ENCODE measurements around the gene NT5C2. TPM values are rescaled to one million over a fixed set of nuclear protein-coding genes. Genes with fewer than 3 reads are reported as not detected.
"Not testable (repeated sequence)": the region's sequence is repeated elsewhere in the genome, so short reads cannot be mapped to it uniquely, and the experiment has no call there.

Gene NT5C2
- total RNA-seq, 2 experiments from 2014 or later = 71.8 to 74.0 TPM

DNA sequence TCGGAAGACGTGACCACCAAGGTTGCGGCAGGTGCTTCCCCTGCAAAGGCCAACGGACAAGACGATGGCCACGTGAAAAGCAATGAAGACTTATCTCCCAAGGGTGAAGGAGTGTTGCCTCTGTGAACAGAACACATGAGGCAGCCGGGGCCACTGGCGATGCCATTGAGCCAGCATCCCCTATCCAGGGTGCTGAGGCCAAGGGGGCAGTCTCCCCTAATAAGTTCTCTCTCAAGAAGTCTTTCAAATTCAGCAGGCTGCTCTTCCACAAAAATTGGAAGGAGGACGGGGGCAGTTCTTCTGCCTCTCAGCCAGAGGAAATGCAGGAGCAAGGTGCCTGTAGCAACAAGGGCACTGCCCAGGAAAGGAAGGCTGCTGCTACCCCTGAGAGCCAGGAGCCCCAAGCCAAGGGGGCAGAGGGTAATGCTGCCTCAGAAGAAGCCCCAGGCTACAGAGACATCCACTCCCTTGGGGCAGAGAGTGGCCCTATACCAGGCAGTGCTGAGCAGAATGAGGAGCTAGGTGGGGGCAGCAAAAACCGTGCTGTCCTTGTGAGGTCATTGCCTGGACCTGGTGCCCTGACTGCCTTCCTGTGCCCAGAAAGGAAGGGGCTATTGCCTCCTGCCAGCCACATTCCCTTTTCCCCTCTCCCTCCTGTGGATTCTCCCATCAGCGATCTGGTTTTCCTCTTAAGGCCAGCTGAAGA lies 17.3 kb downstream of the NT5C2 start:
- POLR2A ChIA-PET = no interaction called here
- Mint-ChIP-seq H3K4me1 (peaks cover 10% of the 10 kb centered on the region), H3K36me3 (ENCODE audit: low read depth) (peaks cover 39% of the 10 kb centered on the region), H3K27ac (no peak overlapping the region), H3K27me3 (no peaks in the 10 kb centered on the region), H3K9me3 (no peaks in the 10 kb centered on the region), H3K4me3 (no peak overlapping the region)
- DNase-seq = no peak
- CTCF ChIA-PET = no interaction called here

DNA sequence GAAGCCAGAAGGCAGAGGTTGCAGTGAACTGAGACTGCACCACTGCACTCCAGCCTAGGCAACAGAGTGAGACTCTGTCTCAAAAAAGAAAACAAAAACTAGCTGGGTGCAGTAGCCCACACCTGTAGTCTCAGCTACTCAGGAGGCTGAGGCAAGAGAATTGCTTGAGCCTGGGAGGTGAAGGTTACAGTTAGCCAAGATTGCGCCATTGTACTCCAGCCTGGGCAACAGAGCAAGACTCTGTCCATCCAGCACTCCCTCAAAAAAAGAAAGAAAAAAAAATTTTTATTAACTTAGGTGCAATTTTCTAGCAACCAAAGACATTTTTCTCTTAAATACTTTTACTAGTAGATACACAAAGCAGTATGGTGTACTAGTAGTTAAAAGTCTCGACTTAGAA lies 18.7 kb downstream of the NT5C2 start:
- peaks cover 33% of the 10 kb centered on the region for H3K36me3 Mint-ChIP-seq (ENCODE audit: low read depth)
- not testable (repeated sequence) for H3K4me3 Mint-ChIP-seq, H3K9me3 Mint-ChIP-seq, H3K27ac Mint-ChIP-seq, H3K4me1 Mint-ChIP-seq, H3K27me3 Mint-ChIP-seq, DNase-seq
- CTCF ChIA-PET = interaction anchor here (0.6 kb wide), 1 partner anchor 1067 kb away, joined by 4 read pairs; no protein-coding TSS in a partner anchor
- POLR2A ChIA-PET = interaction anchor here (0.7 to 0.9 kb wide), 2 partner anchors 18 to 104 kb away, joined by 3 read pairs; no protein-coding TSS in a partner anchor

- POLR2A ChIA-PET = no interaction called here
- no peak overlapping the region for H3K27ac Mint-ChIP-seq
- H3K36me3 Mint-ChIP-seq (ENCODE audit: low read depth) = peaks cover 37% of the 10 kb centered on the region
- DNase-seq = no peak
- H3K4me3 Mint-ChIP-seq = no peak overlapping the region
- H3K4me1 Mint-ChIP-seq = peaks cover 5% of the 10 kb centered on the region
- no peaks in the 10 kb centered on the region for H3K27me3 Mint-ChIP-seq
- CTCF ChIA-PET = no interaction called here
- H3K9me3 Mint-ChIP-seq = no peaks in the 10 kb centered on the region
Observed at GRCh38 chr10:103171278-103171677, 21.8 kb downstream of the NT5C2 start.

GRCh38 chr10:103168438-103168837 lies 24.6 kb downstream of the NT5C2 start:
- CTCF ChIA-PET = interaction anchor here (1.4 kb wide), 1 partner anchor 76 kb away, joined by 4 read pairs; no protein-coding TSS in a partner anchor
- Mint-ChIP-seq H3K27me3 (no peaks in the 10 kb centered on the region), H3K36me3 (ENCODE audit: low read depth) (peaks cover 36% of the 10 kb centered on the region), H3K4me1 (peaks cover 5% of the 10 kb centered on the region), H3K4me3 (no peak overlapping the region), H3K27ac (no peak overlapping the region), H3K9me3 (peaks cover 3% of the 10 kb centered on the region)
- POLR2A ChIA-PET = no interaction called here
- no peak for DNase-seq

DNA sequence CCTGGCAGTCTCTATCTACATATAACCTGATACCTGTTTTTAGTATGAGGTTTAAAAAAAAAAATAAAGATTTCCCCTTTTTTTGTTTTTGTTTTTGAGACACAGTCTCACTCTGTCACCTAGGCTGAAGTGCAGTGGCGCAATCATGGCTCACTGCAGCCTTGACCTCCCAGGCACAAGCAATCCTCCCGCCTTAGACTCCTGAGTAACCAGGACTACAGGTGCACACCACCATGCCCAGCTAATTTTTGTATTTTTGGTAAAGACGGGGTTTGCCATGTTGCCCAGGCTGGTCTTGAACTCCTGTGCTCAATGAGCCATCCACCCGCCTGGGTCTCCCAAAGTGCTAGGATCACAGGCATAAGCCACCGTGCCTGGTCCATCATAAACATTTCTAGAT lies 25.5 kb downstream of the NT5C2 start:
- H3K9me3 Mint-ChIP-seq, H3K27ac Mint-ChIP-seq, POLR2A ChIA-PET, H3K27me3 Mint-ChIP-seq, H3K4me3 Mint-ChIP-seq, DNase-seq, H3K4me1 Mint-ChIP-seq: not testable (repeated sequence)
- peaks cover 34% of the 10 kb centered on the region for H3K36me3 Mint-ChIP-seq (ENCODE audit: low read depth)
- CTCF ChIA-PET = interaction anchor here (1.4 kb wide), 1 partner anchor 77 kb away, joined by 4 read pairs; no protein-coding TSS in a partner anchor

- no peak for DNase-seq
- POLR2A ChIA-PET = interaction anchor here (1.0 kb wide), 1 partner anchor 25 kb away, joined by 3 read pairs; no protein-coding TSS in a partner anchor
Observed at GRCh38 chr10:103166523-103166922, 26.5 kb downstream of the NT5C2 start.

DNA sequence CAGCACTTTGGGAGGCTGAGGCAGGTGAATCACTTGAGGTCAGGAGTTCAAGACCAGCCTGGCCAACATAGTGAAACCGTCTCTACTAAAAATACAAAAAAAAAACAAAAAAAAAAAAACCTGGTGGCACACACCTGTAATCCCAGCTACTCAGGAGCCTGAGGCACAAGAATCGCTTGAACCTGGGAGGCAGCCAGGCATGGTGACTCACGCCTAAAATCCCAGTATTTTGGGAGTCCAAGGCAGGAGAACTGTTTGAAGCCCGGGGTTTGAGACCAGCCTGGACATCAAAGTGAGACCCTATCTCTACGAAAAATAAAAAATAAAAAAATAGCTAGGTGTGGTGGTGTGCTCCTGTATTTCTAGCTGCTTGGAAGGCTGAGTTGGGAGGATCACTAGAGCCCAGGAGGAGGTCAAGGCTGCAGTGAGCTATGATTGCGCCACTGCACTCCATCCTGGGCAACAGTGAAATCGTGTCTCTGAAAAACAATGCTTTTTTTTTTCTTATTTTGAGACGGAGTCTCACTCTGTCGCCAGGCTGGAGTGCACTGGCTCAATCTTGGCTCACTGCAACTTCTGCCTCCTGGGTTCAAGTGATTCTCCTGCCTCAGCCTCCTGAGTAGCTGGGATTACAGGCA lies 29.2 kb downstream of the NT5C2 start:
- H3K9me3 Mint-ChIP-seq, DNase-seq, H3K27me3 Mint-ChIP-seq, H3K27ac Mint-ChIP-seq, CTCF ChIA-PET, H3K4me3 Mint-ChIP-seq, H3K4me1 Mint-ChIP-seq: not testable (repeated sequence)
- H3K36me3 Mint-ChIP-seq (ENCODE audit: low read depth) = peaks cover 33% of the 10 kb centered on the region
- POLR2A ChIA-PET = interaction anchor here (0.8 to 1.2 kb wide), 2 partner anchors 13 to 402 kb away, joined by 3 read pairs; no protein-coding TSS in a partner anchor

More at GRCh38 chr10:103166523-103166922, 26.5 kb downstream of the NT5C2 start:
- CTCF ChIA-PET = no interaction called here
- Mint-ChIP-seq H3K27ac (no peak overlapping the region), H3K4me1 (peaks cover 5% of the 10 kb centered on the region), H3K36me3 (ENCODE audit: low read depth) (peaks cover 37% of the 10 kb centered on the region), H3K4me3 (no peak overlapping the region), H3K9me3 (peaks cover 3% of the 10 kb centered on the region), H3K27me3 (no peaks in the 10 kb centered on the region)

- ChIA-PET CTCF (no interaction called here), POLR2A (no interaction called here)
- no peaks in the 10 kb centered on the region for H3K4me1 Mint-ChIP-seq
- no peaks in the 10 kb centered on the region for H3K27me3 Mint-ChIP-seq
- no peaks in the 10 kb centered on the region for H3K9me3 Mint-ChIP-seq
- no peak overlapping the region for H3K27ac Mint-ChIP-seq
- DNase-seq = no peak
- peaks cover 27% of the 10 kb centered on the region for H3K36me3 Mint-ChIP-seq (ENCODE audit: low read depth)
- no peak overlapping the region for H3K4me3 Mint-ChIP-seq
Observed at GRCh38 chr10:103157246-103157645, 35.8 kb downstream of the NT5C2 start.

DNA sequence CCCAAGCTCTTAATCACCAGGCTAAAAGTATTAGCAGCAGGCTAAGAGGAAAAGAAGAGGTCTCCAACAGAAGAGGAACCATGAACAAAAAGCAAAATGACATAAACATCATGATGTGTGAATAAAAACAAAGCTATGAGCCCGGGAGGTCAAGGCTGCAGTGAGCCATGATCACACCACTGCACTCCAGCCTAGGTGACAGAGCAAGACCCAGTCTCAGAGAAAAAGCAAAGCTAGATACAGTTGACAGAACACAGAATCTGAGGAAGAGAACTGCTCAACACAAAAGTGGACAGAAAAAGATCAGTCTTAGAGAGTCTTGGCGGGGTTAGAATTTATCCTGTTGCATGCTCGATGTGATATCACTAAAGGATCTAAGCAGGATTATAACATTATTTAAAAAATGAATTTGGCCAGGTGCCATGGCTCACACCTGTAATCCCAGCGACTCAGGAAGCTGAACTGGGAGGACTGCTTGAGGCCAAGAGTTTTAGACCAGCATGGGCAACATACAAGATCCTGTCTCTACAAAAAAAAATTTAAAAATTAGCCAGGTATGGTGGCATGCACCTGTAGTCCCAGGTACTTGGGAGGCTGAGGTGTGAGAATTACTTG lies 37.5 kb downstream of the NT5C2 start:
- Mint-ChIP-seq H3K4me1 (no peaks in the 10 kb centered on the region), H3K27me3 (no peaks in the 10 kb centered on the region), H3K36me3 (ENCODE audit: low read depth) (peaks cover 25% of the 10 kb centered on the region), H3K4me3 (no peak overlapping the region), H3K27ac (no peak overlapping the region), H3K9me3 (no peaks in the 10 kb centered on the region)
- POLR2A ChIA-PET = no interaction called here
- no peak for DNase-seq
- CTCF ChIA-PET = interaction anchor here (0.6 to 1.0 kb wide), 4 partner anchors 15 to 89 kb away, joined by 3 to 5 read pairs (median 3); no protein-coding TSS in a partner anchor

DNA sequence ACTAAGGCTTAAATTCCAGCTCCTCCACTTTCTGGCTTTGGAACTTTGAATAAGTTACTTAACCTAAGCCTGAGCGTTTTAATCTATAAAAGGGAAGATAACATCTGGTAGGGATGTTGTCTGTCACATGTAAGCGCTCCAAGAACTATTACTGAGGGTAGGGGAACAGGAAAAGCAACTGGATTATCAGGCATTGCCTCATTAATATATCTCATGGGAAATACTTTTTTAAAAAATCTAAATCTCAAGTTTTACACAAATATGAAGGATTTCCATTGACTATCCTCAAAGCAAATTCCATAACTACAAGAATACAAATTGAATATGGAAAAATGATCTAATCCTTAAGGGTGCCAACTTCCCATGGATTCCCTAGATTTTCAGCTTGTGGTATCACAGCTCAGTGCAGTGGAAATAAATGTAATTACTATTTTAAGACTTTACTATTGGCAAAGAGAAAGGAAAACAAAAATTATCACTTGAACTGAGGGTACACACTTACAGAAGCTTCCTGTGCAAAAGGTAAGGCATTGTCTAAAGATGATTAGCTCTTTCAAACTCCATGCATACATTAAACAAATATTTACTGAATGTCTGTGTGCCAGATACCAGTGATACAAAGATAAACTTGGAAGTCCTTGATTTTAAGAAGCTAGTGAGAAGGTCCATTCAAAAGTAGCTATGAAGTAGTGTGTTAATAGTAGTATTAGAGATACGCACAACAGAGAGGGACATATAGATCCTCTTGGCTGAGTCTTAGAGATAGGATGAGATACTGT lies 38.4 kb downstream of the NT5C2 start:
- ChIA-PET CTCF (interaction anchor here (0.6 to 1.0 kb wide), 3 partner anchors 16 to 90 kb away, joined by 3 to 5 read pairs (median 3); no protein-coding TSS in a partner anchor), POLR2A (no interaction called here)
- H3K9me3 Mint-ChIP-seq = no peaks in the 10 kb centered on the region
- H3K27ac Mint-ChIP-seq = no peak overlapping the region
- H3K36me3 Mint-ChIP-seq (ENCODE audit: low read depth) = peaks cover 25% of the 10 kb centered on the region
- H3K27me3 Mint-ChIP-seq = no peaks in the 10 kb centered on the region
- no peaks in the 10 kb centered on the region for H3K4me1 Mint-ChIP-seq
- no peak for DNase-seq
- no peak overlapping the region for H3K4me3 Mint-ChIP-seq

DNA sequence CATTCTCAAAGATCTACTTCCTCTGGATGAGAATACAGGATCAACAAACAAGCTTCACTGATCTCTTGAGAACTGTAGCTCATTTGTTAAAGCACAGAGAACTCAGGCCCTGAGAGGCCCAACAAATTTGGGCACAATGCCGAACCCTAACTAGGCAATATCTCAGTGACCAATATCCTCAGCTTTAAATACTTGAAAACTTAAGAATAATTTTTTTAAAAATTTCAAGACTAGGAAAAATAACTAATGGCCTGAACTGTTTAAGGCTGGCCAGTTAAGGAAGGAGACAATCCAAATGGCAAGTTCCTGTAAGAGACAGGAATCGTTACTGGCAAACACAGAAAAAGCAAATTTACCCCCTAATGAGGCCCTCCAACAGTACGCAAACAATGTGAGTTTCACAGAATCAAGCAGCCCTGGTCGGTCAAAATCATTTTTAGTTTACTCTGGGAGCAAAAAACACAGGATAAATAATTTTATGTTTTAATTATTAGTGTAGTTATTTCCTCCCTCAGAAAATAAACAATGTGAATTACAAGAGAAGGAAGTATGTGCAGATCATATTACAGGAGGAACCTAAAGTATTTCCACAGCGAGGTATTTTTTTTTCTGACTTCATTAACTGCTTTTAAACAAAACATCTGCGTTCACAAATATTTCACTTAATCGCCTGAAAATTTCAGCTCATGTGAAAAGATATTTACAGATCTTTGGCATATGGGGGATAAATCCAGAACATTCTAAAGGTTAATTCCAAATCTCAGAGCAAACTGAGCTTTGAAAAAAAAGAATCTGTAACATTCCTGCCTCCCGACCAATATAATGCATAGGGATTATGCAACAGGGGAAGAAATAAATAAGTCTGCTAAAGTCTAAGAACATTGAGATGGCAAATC lies 39.5 kb downstream of the NT5C2 start:
- H3K9me3 Mint-ChIP-seq = no peaks in the 10 kb centered on the region
- no peak for DNase-seq
- H3K27me3 Mint-ChIP-seq = no peaks in the 10 kb centered on the region
- CTCF ChIA-PET = no interaction called here
- H3K4me3 Mint-ChIP-seq = no peak overlapping the region
- no peaks in the 10 kb centered on the region for H3K4me1 Mint-ChIP-seq
- POLR2A ChIA-PET = no interaction called here
- no peak overlapping the region for H3K27ac Mint-ChIP-seq
- peaks cover 30% of the 10 kb centered on the region for H3K36me3 Mint-ChIP-seq (ENCODE audit: low read depth)

- CTCF ChIA-PET = no interaction called here
- H3K4me3 Mint-ChIP-seq = no peak overlapping the region
- no peaks in the 10 kb centered on the region for H3K9me3 Mint-ChIP-seq
- peaks cover 18% of the 10 kb centered on the region for H3K36me3 Mint-ChIP-seq (ENCODE audit: low read depth)
- POLR2A ChIA-PET = interaction anchor here (0.6 kb wide), 1 partner anchor 1177 kb away, joined by 3 read pairs; no protein-coding TSS in a partner anchor
- H3K27me3 Mint-ChIP-seq = no peaks in the 10 kb centered on the region
- H3K4me1 Mint-ChIP-seq = no peaks in the 10 kb centered on the region
- H3K27ac Mint-ChIP-seq = no peak overlapping the region
- DNase-seq = no peak
Observed at GRCh38 chr10:103149991-103150622, 43.0 kb downstream of the NT5C2 start.
